T-helper 22 cell (primary cell): ENCODE data around the gene PAK1.

ENCODE experiments used
- DNase-seq: peaks from one replicate; pipeline ENCODE4 v3.0.0-alpha.2; 2020; ENCODE audit warnings: low read depth

The PAK1 gene

DNA sequence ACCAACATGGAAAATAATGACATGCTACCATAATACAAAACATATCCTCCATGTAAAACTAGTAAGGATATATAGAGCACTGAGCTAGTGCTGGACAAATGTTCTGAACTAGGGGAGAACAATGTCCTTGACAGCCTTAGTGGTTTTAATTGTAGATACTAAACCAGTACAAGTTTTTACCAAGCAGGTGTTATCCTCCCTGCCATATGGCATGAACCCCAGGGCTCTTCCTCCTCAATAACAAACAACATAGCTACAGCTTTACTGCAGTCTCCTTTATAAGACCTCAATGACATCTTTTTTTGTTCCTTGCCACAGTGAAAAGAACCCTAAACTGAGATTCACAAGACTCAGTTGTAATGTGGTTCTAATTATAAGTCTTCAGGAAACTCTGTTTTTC is 102.2 kb downstream of the PAK1 start:
- DNase-seq: no peak

DNA sequence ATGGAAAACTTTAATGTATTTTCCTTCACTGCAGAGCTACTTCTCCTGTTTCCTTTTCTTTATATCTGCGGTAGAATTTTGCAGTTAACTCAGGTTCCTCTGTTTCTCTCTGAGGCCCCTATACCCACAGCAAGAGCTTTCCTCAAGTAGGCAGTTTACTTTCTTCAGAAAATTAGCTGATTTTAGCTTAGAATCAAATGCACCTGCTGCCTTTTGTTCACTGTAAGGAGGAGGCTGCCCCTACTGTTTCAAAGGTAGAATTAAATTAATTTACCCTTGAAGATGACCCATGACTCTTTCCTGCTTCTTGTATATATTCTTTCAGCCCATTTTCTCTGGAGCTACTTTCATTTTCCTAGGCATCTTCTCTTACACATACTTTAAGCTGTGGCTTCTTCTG is 103.7 kb downstream of the PAK1 start:
- DNase-seq: no peak

DNA sequence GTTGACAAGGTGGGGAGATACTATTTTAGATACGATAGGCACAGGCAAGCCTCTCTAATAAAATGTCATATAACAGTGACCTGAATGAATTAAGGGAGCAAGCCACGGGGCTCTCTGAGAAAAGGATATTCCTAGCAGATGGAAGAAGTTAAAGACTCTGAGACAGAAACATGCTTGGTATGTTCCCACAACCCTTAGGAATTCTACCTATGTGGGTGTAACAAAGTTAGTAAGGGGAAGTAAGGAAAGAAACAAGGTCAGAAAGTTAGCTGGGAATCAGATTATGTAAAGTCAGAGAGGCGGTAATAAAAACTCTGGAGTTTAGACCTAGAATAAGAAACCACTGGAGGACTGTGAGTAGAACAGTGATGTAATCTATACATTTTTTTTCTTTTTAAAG is 112.7 kb downstream of the PAK1 start:
- no peak for DNase-seq

DNA sequence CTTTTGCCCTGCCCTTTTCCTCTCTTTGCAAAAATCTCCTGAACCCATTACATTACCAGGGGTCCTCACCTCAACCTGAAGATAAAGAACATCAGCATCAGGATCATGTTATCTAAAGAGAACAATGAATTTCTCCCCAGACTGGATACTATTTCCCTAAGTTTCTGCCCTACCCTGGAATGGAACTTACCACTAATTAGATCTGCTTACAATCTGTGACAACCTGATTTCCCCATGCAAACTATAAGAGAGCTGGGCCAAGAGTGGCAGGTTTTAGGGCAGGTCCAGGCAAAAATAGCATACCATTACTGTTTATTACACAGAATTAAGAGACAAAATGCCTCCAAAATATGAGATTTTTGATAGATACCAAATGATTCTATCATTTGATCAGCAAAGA is 114.4 kb downstream of the PAK1 start:
- no peak for DNase-seq

DNA sequence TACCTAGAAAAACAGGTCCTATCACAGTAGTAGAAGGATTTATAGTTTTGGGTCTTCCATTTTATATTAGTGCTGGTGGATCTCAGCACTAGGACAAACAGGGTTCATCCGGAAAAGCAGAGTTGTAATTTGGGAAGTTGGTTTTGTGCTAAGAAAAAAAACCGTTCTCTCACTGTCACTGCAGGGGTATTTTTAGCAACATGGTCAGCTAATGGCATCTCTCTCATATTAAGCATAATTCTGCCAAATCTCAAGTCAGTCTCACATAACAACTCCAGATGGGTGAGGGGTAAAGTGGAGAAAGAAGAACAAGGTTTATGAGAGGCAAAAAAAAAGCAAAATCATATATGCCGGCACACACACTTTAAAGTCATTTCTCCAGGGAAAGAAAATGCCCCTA is 120.8 kb downstream of the PAK1 start:
- DNase-seq: no peak

DNA sequence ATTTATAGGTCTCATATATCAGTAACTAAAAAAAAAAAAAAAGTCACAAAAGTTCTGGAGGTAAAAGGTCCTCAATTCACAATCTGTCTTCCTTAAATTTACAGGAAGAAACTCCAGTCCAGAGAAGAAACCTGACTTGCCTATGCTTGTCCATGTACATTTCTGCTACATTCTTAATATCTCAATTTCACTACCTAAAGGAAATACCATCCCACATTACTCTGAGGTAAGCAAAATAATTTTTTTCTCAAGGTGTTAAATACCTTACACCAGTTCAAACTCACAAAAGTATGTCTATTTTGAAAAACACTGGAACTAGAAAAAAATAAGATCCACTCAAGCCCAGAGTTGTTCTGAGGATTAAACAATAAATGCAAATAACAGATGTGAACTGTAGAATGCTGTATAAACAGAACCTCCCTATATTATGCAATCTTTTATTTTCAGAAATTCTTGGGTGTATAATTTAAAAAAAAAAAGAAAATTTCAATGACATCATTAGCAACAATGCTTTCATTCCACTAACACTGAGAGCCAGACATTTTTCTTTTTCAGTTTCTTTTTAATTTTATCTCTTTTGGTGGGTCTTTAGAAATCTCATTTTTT is 122.5 kb downstream of the PAK1 start:
- no peak for DNase-seq

DNA sequence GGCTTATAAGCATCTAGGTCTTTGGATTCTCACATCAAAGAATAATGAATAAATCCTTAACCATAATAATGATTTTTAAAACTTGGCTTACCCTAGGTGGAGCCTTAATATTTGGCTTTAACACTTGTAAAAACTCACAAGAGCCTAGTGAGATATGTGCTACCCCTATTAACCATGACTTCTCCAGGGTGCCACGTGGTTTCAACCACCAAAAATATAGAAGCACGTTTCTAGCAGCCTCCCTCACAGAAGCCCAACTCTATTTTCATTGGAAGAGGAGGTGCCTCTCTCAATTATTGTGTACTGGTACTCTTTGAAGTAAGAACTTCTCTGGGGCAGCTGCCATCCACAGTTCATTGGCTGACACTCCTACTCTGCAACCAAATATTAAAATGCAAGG is 125.9 kb downstream of the PAK1 start:
- DNase-seq: no peak

DNA sequence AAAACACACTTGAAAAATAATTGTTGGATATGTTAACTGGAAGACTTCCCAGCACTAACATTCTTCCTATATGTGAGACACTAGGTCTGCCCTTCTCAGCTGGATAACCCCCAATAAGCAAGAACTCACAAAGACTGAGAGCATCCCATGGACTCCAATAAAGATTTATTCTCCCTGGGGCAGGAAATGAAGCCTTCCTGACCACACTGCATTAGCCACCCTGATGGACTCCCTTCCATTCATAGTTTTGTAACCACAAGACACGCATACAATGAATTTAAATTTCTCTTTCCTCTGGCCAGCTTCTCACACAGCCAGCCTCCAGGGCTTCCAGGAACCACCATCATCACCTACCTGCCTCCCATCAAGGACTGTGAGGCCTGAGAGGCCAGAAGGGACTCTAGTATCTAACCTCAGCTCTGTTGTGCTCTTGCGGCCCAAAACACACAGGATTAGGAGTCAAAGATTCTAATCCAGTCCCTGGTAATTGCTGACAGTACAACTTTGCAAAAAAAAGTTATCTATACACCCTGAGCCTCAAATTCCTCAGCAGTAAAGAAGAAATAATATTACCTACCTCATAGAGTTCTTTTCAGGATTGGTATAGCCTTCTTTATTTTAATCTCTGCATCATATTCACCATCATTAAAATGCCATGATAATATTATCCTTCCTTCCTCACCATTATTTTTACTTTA is 126.8 kb downstream of the PAK1 start:
- DNase-seq: no peak

DNA sequence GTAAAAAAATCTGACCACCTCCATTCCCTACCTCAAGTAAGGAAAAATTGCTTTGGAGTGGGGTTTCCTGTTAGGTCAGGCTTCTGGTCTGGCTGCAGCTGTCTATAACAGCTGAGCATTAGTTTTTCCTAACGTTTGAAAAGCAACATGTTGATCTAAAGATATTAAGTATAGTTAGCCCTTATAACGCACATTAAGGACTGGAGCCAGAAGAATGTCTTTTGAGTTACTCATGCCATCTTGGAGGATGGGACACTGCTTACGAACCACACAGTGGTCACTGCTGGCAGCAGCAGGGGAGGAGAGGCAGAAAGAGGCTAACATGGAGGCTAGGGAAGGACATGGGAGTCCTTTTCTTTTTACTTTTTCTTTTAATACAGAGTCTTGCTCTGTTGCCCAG is 128.3 kb downstream of the PAK1 start:
- no peak for DNase-seq

DNA sequence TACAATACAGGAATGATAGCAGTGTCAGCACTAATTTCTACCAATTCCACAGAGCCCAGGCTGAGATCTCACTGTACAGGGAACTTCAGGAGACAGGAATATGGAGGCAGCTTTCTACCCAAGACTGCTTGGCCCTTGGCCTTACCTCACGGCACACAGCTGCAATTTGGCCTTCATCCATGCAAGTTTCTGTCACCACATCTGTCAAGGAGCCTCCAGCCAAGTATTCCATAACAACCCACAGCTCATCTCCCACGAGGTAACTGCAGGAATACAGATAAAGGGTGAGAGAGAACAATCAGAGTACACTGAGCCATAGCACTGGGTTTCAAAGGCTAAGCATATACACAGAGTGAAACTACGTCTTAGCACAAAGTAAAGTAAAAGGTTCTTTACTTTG is 133.4 kb downstream of the PAK1 start:
- no peak for DNase-seq

DNA sequence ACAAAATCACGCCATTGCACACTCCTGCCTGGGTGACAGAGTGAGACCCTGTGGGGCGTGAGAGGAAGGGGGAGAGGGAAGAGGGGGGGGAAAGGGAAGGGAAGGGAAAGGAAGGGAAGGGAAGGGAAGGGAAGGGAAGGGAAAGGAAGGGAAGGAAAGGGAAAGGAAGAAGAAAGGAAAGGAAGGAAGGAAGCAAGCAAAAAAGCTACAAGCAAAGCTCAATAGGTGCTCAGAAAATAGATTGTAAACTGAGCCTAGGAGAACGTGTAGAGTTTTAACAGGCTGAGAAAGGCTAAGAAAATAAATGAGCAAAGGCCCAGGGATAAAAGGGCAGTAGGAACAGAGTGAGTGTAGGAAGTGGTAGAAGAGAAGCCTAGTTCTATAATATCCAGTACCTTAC is 141.6 kb downstream of the PAK1 start:
- no peak for DNase-seq

DNA sequence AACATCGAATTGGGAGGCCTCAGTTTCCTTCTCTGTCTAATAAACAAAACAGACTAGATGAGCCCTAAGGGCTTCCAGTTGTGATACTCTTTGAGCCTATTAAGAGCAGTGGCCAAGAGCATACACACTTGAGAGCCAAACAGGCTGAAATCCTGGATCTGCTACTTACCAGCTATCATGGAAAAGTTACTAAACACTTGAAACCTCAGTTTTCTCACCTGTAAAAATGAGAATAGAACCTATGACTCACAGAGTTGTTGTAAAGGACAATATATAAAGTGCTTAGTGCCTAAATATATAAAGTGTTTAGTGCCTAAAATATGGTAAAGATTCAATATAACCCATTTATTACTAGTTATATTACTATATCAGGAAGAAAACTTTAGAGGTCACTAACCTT is 148.7 kb downstream of the PAK1 start:
- no peak for DNase-seq

DNA sequence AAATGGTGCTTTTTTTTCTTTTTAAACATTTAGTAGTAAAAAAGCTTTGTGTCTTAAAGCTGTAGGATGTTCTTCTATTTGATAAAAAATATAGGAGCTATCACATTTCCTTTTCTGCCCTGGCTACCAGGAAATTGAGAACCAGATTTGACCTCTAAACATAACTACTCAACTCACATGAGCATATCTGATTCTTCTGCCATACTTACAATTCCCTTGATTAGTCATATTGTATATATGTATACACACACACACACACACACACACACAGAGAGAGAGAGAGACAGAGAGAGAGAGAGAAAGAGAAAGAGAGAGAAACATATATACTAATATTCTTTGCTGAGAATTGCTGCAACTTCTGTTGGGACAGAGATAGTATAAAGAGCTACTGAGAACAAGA is 149.4 kb downstream of the PAK1 start:
- no peak for DNase-seq

DNA sequence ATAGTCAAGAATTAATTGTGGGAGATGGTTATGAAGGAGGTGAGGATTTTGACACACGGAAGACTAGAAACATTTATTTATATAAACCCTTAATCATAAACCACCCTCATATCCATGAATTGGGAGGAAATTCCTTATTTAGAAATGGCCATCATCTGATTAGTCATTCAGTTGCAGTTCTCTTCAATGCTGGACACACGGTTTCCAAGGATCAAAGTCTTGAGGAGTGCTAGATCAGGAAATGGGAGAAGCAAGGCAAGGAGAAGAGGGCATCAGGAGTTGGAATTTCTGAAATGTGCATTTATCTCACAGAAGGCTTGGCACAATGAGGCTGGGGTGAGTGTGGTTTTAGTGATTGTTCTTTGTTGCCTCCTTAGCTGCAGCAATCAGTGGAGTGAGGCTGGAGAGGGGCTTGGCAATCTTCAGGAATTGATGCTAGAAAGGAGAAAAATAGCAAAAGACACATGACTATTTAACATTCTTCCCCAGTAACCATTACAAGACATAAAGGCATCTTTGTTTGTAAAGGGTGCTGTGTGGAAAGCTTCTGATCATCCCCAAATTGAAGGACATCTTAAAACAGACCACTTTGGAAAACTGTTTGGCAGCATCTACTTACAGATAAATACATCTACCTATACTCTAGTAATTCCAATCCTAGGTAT is 150.8 kb downstream of the PAK1 start:
- DNase-seq: no peak

DNA sequence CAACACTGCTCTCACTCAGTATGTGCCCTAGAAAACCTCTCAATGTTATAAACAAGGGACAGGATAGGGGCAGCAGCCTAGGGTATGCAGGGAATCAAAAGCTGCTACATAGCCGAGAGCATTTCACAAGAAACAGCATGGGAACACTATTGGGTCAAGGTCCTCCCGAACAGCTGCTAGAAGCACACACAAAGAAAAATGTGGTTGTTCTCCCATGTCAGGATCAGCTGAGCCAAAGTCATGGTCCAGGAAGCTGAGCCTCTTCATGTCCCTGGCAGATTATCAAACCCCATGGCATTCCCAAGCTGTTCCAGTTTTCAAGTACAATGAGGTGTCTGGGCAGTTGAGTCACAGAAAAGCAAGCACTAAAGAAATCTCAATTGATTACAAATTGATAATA is 151.4 kb downstream of the PAK1 start:
- no peak for DNase-seq

DNA sequence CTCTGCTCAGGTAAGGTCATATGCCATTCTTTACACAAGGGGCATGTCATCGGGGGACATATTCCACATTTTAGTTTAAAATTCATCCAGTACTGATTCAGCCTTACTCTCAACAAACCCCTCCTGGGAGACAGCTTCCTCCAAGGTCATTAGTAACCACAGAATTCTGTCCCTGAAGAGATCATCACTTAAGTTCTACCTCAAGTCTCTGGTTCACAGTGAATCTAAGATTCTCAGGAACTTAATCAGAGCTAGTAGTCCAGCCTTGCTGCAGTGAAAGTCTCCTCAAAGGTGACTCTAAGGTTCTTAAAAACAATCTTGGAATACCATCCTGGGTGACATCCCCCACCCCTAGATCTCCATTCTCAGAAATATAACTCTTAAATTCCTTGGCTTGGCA is 153.5 kb downstream of the PAK1 start:
- no peak for DNase-seq

DNA sequence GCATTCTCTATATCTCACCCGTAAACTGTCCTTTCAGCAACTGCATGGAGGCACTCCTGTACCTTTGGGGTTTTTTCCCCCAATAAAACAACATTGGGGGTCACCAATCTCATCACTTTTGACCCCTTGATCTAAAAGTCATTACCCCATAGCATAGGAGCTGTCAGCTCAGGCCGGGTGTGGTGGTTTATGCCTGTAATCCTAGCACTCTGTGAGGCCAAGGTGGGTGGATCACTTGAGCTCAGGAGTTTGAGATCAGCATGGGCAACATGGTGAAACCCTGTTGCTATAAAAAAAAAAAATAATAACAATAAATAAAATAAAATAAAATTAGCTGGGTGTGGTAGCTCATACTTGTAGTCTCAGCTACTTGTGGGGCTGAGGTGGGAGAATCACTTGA is 155.3 kb downstream of the PAK1 start:
- no peak for DNase-seq

DNA sequence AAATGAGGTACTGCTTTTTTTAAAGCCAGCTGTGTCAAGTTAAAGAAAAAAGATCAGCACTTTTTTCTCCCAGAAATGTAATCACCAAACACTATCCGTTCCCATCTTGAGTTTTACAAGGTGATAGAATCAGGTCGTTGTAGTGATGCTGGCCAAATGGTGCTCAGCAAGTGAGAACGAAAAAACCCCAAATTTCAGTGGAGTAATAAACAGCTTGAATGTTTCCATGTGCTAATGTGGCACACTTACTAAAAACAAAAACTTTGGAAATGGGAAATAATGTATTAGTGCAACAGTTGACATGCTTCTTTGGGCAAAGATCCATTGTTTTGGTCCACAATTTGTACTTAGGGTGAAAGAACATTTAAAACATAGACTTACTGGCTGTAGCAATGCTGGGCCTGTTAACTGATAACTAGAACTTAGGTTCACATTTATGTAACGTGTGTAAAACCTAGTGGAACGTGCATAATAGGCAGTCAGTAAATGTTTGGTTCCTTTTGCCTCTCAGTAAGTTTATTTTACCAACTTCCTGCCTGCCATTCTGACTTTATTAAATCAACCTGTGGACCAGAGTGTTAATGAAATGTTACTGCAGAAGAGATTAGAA is 157.1 kb downstream of the PAK1 start:
- no peak for DNase-seq

DNA sequence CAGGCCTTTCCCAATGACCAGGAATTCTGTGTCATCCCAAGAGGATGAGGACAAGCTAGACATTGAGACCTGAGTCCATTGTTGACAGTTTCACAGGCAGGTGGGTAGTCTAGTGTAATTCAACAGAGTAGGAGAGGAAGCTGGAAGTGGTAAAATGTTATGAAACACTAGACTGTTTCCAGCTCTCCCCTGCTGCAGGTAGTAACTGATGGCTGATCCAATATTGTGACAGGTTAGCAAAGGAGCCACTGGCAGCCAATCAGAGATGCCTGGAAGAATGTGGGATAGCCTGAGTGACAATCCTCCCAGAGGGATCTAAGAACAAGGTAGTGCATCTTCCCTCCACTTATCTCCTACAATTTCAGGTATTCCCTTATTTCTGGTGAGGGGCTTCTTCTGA is 161.8 kb downstream of the PAK1 start:
- DNase-seq: no peak

DNA sequence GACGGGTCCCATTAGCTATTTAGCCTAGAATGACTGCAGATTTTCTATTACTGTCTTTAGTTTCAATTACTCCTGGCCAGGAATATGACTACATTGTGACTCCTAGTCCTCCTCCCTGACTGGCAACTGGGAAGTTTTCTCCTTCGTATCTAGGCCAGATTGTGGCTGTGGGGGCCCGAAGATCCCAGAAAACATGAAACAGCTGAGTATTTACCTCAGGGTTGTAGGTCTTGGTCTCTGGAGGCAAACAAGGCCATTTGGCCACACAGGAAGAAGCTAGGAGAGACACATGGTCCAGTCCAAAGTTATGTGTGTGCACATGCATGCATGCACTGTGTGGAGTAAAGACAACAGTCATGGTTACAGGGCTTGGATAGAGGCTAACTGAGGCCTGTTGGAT is 162.2 kb downstream of the PAK1 start:
- no peak for DNase-seq

DNA sequence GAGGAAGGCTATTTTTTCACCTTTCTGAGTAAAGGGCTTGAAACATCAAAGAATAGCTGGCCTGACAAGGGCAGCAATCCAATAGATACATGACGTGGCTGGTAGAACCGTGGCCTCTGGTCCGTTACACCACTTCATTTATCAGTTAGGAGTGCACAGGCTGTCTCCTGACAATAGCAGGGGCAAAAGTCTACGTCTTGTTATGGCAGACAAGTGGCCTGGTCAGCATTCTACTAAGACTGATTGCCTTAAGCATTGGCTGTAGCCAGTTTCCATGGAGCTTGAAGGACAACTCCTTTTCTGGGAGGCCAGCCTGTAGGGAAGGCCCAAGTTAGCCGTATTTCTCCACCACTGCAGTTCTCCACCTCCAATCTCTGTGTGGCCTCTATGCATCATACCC is 163.2 kb downstream of the PAK1 start:
- no peak for DNase-seq

DNA sequence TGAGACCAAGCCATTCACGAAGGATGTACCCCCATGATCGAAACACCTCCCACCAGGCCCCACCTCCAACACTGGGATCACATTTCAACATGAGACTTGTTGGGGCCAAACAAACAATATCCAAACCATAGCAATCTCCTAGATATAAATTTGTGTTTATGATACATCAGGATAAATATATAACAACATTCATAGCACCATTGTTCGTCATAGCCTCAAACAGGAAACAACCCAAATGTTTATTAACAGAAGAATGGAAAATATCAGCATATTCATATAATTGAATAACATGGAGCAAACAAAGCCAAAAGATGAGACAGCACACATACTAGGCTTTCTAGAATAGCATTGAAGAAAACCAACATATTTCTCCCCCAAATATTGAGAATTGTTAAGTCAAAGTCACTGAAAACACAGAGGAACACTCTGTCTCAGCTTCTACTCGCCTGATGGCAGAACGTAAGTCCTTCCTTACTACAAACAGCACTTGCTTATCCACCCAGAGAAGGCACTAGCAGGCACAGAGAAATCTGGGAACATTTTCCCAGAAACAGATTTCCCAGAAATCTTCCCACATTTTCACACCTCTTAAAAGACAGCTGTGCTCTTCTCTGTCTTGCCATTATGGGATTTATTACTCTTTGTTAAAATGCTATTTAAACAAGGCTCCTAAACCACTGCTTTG is 164.4 kb downstream of the PAK1 start:
- DNase-seq: no peak

DNA sequence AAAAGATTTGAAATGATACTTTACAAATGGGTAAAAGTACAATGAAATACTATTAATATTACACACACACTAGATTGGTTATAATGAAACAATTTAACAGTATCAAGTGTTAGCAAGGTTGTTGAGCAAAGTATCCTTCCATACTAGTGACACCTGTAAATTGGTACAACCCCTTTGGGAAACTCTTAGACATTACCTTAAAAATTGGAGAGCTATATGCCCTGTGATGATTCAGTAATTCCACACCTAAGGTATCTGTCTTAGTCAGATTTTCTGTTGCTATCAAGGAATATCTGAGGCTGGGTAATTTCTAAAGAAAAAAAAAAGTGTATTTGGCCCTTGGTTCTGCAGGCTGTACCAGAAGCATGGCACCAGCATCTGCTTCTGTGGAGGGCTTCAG is 165.1 kb downstream of the PAK1 start:
- DNase-seq: no peak
